ENCODE results near the gene CYP17A1.
"Not testable (repeated sequence)": the region's sequence is repeated elsewhere in the genome, so short reads cannot be mapped to it uniquely, and the experiment has no call there.

Gene CYP17A1, protein sequence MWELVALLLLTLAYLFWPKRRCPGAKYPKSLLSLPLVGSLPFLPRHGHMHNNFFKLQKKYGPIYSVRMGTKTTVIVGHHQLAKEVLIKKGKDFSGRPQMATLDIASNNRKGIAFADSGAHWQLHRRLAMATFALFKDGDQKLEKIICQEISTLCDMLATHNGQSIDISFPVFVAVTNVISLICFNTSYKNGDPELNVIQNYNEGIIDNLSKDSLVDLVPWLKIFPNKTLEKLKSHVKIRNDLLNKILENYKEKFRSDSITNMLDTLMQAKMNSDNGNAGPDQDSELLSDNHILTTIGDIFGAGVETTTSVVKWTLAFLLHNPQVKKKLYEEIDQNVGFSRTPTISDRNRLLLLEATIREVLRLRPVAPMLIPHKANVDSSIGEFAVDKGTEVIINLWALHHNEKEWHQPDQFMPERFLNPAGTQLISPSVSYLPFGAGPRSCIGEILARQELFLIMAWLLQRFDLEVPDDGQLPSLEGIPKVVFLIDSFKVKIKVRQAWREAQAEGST

DNA sequence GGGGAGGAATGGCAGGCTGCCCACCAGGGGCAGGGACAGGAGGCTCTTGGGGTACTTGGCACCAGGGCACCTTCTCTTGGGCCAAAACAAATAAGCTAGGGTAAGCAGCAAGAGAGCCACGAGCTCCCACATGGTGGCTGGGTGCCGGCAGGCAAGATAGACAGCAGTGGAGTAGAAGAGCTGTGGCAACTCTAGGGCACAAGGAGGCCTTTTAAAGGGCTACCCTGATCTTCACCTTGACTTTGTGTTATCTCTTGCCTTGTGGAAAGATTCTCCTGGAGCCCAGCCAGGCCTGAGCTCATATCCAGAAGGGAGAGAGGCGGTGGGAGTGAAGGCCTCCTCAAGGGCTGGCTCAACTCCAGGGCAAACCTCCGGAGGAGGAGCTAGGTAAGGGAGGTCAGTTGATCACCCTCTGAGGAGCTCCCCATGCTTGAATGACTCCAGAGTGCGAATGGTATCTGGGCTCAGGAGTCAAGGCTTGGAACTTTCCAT is at the start of gene CYP17A1:
TSS of gene CYP17A1 (minus strand) at position 184 of the 492 bp plus-strand sequence. CDS start at position 132, 52 bp downstream.
- DNase-seq (ENCODE audit: low read depth, low spot score) = peak; percentile 12

DNA sequence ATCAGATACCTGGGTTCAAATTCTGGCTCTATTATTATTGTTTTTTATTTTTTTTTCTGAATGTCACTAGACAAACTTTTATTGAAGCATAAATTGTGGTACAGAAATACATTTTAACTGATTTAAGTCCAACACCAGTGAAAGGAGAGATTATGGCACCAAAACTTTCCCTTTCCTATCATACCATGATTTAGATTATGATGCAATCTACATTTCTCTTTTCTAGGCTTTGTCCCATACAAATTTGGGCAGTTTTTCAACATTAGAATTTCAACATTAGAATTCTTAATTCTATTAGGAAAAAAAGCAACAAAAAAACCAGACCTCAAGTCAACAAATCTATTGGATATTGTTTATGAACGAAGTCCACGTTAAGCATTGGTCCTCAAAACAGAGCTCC is 43.0 kb upstream of the CYP17A1 start:
- DNase-seq (ENCODE audit: low read depth, low spot score) = no peak

DNA sequence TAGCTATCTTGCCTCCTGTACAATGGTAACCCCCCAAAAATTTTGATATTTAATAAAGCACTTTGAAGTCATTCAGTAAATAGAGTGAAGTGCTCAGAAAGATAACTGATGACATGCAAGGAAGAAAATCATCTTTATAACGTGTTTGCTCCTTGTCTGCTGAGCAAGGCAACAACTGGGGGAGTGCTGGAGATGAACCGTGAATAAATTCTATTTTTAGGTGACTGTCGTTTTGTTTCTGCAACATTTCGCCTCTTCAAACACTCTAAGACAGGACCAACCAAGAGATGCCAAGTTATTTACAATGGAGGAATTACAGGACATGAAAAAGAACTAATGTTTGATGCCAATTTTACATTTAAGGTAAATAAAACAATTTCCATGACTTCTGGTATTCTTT is 41.4 kb upstream of the CYP17A1 start:
- no peak for DNase-seq (ENCODE audit: low read depth, low spot score)

DNA sequence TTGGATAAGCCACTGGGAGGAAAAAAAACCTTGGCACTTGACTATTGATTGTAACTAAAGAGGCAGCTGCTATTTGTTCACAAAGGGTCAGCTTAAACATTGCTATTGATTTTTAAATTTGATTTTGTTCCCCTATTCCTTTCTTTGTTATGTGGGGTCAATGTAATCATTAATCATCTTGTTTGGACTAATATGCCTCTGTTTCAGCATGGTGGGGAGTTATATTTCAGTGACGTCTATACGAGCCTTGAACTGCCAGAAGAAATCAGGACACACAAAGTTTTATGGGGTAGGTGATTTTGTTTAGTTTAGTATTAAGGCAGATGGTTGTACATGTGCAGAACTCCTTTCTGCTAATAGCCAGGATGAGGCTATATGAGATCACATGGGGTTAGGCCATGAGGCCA is 39.5 kb upstream of the CYP17A1 start:
- DNase-seq (ENCODE audit: low read depth, low spot score) = no peak

DNA sequence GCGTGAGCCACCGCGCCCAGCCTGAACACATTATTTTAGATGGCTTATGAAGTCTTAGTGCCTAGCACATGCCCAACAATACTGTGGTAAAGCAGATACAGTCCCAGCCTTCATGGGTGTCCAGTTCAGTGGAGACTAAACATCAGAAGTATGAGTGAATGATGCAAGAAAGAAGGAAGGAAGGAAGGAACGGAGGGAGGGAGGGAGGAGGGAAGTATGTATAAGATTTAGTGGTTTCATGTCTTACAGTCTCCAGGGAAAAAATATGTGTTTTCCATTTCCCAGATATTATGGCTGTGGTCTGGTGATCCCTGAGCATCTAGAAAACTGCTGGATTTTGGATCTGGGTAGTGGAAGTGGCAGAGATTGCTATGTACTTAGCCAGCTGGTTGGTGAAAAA is 35.0 kb upstream of the CYP17A1 start:
- DNase-seq (ENCODE audit: low read depth, low spot score) = no peak

DNA sequence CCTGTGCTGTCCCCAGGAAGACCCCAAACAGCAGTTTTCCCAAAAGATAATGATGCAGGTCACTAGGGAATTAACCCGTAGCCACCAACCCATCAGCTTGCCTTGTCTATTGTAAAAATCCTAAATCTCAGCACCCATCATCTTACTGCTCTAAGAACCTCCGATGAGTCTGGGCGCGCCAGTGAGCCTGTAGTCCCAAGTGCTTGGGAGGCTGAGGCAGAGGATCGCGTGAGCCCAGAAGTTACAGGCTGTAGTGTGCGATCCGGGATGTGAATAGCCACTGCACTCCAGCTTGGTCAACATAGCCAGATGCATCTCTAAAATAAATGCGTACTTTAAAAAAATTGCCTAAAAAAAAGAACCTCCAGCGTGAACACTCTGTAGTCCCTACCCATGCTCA is 33.0 kb upstream of the CYP17A1 start:
- DNase-seq (ENCODE audit: low read depth, low spot score) = no peak

DNA sequence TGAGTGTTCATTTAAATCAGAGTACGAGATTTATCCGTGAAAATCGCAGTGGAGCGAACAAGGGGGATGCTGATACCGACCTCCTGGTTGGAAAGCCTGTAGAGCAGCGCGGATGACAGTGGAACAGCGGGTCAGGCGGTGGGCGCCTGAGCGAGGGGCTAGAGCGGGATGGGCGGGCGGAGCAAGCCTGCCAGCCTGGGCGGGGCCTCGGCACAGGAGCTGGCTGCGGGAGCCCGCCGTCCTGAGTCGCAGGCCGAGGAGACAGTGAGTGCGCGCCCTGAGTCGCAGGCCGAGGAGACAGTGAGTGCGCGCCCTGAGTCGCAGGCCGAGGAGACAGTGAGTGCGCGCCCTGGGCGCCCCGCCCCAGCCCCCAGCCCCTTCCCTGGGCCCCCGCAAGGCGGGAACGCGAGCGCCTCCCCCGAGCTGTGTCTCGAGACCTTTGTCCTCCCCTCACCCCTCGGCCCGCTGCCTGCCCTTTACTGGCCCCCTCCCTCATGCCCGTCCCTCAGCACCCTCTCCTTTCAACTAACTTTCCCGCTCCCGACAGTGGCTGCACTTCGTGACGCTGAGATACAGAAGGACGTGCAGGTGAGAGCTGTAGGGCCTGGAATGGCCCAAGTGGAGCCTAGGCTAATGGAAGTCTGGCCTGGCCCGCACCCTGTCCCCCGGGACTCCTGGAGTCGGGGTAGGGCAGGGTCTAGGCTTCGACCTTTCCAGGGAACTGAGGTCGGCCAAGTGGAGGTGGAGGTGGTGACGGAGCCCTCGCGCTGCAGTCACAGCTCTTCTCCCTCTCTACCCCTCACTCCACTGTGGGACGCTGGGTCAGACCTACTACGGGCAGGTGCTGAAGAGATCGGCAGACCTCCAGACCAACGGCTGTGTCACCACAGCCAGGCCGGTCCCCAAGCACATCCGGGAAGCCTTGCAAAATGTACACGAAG is 32.3 kb upstream of the CYP17A1 start, which contains the start of gene AS3MT:
TSS of gene AS3MT (plus strand) at position 213 of the 941 bp plus-strand sequence. CDS start at position 336, 123 bp downstream.
- DNase-seq (ENCODE audit: low read depth, low spot score) = peak; percentile 69

DNA sequence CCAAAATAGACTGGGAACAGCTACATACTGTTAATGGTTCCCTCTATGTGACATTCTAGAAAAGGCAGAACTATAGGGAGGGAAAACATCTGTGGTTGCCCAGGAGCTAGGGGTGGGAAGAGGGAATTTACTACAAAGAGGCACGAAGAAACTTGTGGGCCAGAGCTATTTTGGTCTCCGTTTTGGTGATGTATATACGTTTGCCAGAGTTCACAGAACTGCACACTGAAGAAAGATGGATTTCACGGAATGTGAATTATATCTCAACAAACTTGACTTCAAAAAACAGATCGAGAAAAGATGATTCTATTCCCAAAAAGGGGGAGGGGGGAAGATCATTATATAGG is 31.7 kb upstream of the CYP17A1 start:
- peak; percentile 14 for DNase-seq (ENCODE audit: low read depth, low spot score)

DNA sequence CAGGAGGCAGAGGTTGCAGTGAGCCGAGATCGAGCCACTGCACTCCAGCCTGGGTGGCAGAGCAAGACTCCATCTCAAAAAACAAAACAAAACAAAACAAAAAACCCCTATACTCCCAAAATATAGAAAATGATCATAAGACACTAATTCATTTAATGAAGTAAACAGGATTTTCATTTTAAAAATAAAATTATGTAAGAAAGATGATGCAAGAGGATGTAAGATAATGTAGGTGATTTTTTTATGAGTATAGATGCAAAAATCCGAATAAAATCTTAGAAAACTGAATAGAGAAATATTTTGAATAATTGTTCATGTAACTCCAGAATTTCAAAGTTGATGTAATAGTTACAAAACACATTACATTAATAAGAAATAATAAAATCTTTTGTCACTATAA is 28.4 kb upstream of the CYP17A1 start:
- no peak for DNase-seq (ENCODE audit: low read depth, low spot score)

DNA sequence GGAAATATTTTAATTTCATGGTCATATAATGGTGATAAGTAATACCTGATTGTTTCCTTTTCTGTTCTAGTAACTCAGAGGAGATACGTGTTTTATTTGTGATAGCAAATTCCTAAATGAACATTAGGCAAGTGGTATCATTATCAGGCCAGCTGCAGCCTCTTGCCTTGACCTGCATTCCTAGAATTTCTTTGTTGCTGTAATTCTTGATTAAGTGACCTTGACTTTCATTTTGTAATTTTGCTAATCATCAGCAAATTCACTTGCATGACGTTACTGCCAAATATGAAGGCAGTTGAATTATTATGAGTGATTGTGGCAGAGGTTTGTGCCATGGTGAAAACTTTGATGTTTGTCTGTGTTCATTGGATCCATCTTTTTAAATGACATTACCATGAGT is 26.4 kb upstream of the CYP17A1 start:
- DNase-seq (ENCODE audit: low read depth, low spot score) = no peak

DNA sequence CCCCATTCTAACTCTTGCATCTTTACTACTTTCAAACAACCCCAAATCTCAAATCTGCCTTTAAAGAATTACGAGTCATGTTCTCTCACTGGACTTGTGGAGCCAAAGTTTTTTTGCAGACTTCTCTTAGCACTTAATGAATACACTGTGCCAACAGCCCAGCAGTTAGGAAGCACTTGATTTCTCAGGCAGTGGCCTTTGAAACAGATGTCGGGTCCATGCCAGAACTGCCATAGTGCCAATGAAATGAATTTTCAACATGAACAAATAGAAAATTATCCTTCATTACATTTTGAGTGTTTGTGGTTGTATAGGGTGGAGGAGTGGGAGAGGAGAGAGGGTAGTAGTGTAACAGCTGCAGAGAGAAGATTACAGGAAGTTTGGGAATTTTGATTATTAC is 22.7 kb upstream of the CYP17A1 start:
- no peak for DNase-seq (ENCODE audit: low read depth, low spot score)

DNA sequence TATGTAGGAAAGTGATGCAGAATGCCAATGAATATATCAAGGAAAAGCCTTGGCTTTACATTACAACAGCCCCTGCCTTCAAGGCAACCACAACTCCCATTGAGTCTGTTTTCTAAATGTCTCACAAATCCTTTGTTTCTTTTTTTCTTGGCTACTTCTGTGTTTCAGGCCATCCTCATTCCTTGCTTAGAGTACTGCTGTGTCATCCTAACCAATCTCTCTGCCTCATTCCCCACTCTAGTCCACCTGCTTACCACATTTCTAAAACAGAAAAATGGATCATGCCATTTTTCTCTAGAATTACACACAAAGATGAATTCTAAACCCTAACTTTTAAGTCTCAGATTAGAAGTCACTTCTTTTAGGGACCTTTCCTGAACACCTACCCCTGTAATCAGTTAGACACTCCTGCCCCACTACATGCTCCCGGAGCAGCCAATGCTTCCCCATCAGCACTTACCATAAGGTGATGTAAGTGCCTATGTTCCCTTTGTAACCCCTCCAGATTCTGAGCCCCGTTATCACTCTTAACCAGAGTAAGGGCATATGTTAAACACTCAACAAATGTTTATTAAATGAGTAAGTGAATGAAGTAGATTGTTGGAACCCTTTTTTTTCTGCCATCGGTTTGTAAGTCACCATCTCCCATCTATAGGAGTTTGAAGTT is 19.7 kb upstream of the CYP17A1 start:
- no peak for DNase-seq (ENCODE audit: low read depth, low spot score)

DNA sequence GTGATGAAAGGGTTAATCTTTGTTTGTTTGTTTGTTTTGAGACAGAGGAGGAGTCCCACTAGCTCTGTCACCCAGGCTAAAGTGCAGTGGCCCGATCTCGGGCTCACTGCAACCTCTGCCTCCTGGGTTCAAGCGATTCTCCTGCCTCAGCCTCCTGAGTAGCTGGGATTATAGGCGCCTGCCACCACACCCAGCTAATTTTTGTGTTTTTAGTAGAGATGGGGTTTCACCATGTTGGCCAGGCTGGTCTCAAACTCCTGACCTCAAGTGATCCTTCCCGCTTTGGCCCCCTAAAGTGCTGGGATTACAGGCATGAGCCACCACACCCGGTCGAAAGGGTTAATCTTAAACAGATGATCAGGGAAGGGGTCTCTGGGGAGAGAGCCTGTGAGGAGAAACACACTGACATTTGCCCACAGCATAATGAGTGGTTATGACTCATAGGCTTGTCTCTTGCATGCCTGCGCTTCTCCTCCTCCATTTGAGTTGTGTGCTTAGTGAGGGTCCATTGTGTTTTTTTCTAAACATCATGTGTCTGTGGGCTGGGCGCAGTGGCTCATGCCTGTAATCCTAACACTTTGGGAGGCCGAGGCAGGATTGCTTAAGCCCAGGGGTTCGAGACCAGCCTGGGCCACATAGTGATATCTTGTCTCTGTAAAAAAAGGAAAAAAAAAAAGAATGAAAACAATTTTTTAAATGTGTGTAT is 18.7 kb upstream of the CYP17A1 start:
- peak; percentile 95 for DNase-seq (ENCODE audit: low read depth, low spot score)

DNA sequence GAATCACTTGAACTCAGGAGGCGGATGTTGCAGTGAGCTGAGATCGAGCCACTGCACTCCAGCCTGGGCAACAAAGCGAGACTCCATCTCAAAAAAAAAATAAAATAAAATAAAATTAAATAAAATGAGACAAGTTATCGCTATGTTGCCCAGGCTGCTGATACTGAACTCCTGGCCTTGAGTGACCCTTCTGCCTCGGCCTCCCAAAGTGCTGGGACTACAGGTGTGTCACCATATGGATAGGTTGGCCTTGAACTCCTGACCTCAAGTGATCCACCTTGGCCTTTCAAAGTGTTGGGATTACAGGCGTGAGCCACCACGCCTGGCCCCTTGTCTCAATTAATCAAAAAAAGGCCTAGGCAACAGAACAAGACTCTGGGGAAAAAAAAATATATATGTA is 16.0 kb upstream of the CYP17A1 start:
- not testable (repeated sequence) for DNase-seq (ENCODE audit: low read depth, low spot score)

DNA sequence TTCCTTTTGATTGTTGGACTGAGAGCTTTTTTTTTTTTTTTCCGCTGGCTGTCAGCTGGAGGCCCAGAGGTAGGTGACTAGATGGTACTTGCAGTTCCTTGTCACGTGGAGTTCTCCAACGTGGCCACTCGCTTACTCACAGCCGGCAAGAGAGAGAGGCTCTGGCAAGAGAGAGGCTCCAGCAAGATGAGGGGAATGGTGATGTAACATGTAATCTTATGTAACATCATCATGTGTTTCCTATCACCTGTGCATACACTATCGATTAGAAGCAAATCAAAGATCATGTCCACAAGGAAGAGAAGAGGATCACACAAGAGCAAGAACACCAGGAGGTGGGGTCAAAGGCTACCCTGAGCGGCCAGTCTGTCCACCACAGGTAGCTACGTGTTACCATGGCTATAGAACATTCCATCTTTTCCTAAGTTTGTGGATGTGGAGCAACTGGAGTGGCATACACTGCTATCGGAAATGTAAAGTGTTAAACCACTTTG is 12.9 kb upstream of the CYP17A1 start:
- DNase-seq (ENCODE audit: low read depth, low spot score) = no peak

DNA sequence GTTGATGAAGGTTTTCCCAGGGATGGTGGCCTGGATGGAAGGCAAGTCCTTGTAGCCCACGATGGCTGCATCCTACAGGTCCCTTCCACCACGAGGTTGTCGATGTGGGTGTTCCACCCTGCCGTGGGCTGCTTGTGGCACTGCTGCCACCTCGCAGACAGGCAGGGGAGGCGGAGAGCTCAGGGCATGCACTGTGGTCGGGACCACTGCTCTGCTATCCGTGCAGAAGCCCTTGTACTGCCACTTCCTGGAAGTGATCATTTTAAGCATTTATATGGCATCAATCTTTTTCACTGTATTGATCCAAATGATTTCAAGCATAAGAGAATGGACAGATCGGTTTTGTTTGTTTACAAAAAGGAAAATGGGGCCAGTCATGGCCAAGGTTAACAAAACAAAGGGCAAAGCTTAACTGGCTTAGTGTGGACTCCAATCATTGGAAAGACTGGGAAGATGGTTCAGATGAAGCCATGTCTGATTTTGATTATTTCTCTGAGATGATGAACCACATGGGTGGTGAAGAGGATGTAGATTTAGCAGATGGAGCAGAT is 8.2 kb upstream of the CYP17A1 start:
- no peak for DNase-seq (ENCODE audit: low read depth, low spot score)

DNA sequence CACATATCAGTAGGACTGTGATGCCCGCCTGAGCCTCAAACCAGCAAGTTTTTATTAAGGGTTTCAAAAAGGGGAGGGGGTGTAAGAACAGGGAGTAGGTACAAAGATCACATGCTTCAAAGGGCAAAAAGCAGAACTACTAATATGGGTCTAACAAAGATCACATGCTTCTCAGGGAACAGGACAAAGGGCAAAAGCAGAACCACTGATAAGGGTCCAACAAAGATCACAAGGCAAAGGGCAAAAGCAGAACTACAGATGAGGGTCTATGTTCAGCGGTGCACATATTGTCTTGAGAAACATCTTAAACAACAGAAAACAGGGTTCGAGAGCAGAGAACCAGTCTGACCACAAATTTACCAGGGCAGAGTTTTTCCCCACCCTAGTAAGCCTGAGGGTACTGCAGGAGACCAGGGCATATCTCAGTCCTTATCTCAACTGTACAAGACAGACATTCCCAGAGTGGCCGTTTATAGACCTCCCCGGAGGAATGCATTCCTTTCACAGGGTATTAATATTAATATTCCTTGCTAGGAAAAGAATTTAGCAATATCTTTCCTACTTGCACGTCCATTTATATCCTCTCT is 7.1 kb upstream of the CYP17A1 start:
- DNase-seq (ENCODE audit: low read depth, low spot score) = not testable (repeated sequence)

DNA sequence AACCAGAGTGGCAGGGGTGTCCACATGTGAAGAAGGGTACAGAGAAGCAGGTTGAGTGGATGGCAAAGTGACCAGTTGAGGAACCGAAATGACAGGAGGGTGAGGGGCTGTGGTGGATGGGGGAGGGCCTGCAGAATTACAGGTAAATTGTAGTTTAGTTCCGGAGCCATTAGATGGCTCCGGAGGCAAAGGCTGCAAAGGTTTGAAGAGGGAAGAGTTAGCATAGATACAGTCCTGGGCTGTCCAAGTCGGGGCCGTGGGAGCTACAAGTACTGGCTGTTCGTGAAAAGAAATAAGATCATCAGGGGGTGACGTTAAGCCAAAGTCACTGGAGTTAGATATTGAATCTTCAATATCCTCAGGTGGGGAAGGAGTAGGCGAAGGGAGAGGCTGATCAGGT is 5.9 kb upstream of the CYP17A1 start:
- DNase-seq (ENCODE audit: low read depth, low spot score) = not testable (repeated sequence)

DNA sequence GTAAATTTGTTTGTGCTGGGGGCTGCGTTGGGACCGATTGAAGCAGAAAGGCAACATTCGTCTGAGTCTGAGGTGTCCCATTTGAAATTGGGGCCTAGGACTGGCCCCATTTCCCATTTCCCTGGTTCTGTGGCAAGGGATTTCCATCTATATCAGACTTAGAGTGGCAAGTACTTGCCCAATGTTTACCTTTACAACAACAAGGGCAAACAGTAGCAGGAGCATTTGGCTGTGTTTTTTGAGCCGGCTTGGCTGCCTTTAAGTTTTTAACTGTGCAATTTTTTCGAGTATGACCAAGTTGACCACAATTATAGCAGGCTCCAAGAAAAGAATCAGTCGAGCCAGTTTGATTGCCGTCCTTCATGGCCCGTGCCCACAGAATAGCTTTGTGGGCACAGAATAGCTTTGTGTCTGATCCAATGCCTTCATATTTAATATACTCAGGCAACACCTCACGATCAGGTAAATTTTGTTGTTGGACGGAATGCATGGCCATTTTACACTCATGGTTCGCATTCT is 4.7 kb upstream of the CYP17A1 start:
- peak; percentile 30 for DNase-seq (ENCODE audit: low read depth, low spot score)

All from astrocyte of the hippocampus (primary cell).